DND-41 (cell line): ENCODE measurements around the gene RNF144A.
A peak's percentile ranks its signal among the peaks of the same experiment; 100 is the strongest.

Experiments
- ATAC-seq: fragments of 200-7000 bp; cut with Tn5 transposase; 3 replicates; pipeline ENCODE4 v1.9.1; 2021; ENCODE audit warnings: low read depth; ENCODE audit not compliant: insufficient read depth
- DNase-seq: peaks from one replicate; pipeline ENCODE4 v3.0.0-alpha.2; 2020
- H2AFZ ChIP-seq: 2 replicates; pipeline ENCODE4 v1.6.0; 2012; ENCODE audit warnings: low read depth, low read length
- H3K27ac ChIP-seq: 2 replicates; pipeline ENCODE4 v1.5.1; 2012; ENCODE audit warnings: low read length, inconsistent platforms
- H3K27me3 ChIP-seq: fragments of 200-600 bp; sonication (generic); 2 replicates; pipeline ENCODE4 v1.6.0; 2012; ENCODE audit warnings: low read length, mild to moderate bottlenecking, inconsistent platforms; ENCODE audit not compliant: insufficient read depth, poor library complexity
- H3K36me3 ChIP-seq: 2 replicates; pipeline ENCODE4 v1.5.1; 2012; ENCODE audit warnings: low read length, inconsistent platforms; ENCODE audit not compliant: insufficient read depth
- H3K4me1 ChIP-seq: 2 replicates; pipeline ENCODE4 v1.5.1; 2012; ENCODE audit warnings: mild to moderate bottlenecking, low read length; ENCODE audit not compliant: insufficient read depth
- H3K4me2 ChIP-seq: 2 replicates; pipeline ENCODE4 v1.6.0; 2012; ENCODE audit warnings: mild to moderate bottlenecking, moderate library complexity, low read length, inconsistent platforms; ENCODE audit not compliant: insufficient read depth
- H3K4me3 ChIP-seq, 2 experiments: fragments of 200-600 bp in 1 of 2; shearing (Covaris generic) in 1 of 2; 2 replicates each; pipeline ENCODE4 v1.5.1; 2012 to 2016; ENCODE audit warnings: inconsistent platforms in 2 of 2, low read length in 2 of 2, mild to moderate bottlenecking in 2 of 2, low read depth in 1 of 2, moderate library complexity in 1 of 2
- H3K79me2 ChIP-seq: 2 replicates; pipeline ENCODE4 v1.6.0; 2012; ENCODE audit warnings: low read length, inconsistent platforms; ENCODE audit not compliant: insufficient read depth
- H3K9ac ChIP-seq: 2 replicates; pipeline ENCODE4 v1.6.0; 2012; ENCODE audit warnings: low read depth, mild to moderate bottlenecking, inconsistent platforms, low read length, moderate library complexity
- H3K9me3 ChIP-seq: 2 replicates; pipeline ENCODE4 v1.5.1; 2012; ENCODE audit warnings: low read length, moderate library complexity, mild to moderate bottlenecking, inconsistent platforms; ENCODE audit not compliant: insufficient read depth, severe bottlenecking
- H4K20me1 ChIP-seq: 2 replicates; pipeline ENCODE4 v1.6.0; 2012; ENCODE audit warnings: low read length; ENCODE audit not compliant: insufficient read depth
- EZH2 ChIP-seq: IDR thresholded peaks from 3 replicates; pipeline ENCODE4 v1.6.1; 2012; ENCODE audit warnings: borderline replicate concordance, low read depth, mild to moderate bottlenecking, moderate library complexity, low read length, inconsistent platforms; ENCODE audit not compliant: severe bottlenecking
- TF ChIP-seq, protein P1 (sequence below): IDR thresholded peaks from 2 replicates; pipeline ENCODE4 v1.5.1; 2012; ENCODE audit warnings: borderline replicate concordance, low read length, moderate library complexity, mild to moderate bottlenecking; ENCODE audit not compliant: poor library complexity, severe bottlenecking; ENCODE audit errors: extremely low read depth

The RNF144A gene

DNA sequence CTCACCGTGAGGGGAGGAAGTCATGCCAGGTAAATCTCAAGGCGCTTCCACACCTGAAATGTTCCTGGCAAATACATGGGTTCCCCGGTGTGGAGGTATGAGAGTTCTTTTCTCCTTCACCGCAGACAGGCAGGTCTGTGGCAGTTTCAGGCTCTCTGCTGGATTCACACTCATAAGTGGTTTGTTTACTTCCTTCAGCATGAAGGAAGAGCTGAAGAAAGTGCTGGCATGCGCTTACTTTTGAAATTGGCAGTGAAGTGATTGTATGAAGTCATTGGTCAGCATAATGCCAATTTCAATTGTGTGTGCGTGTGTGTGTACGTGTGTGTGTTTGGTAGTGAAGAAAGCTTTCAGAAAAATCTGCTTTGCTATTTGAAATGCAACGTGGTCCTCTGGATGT lies 43.4 kb downstream of the RNF144A start:
- no peak for ATAC-seq
- Histone ChIP-seq H3K79me2 (peaks cover 86% of the 10 kb centered on the region), H3K36me3 (peaks cover 80% of the 10 kb centered on the region), H2AFZ (no peak overlapping the region), H3K9me3 (no peaks in the 10 kb centered on the region), H3K4me2 (no peak overlapping the region), H3K27ac (no peak overlapping the region), H3K9ac (no peak overlapping the region), H3K4me1 (peaks cover 4% of the 10 kb centered on the region; the same call in 1 of the 2 replicates), H3K27me3 (no peaks in the 10 kb centered on the region), H3K4me3 (no peak overlapping the region), H4K20me1 (peaks cover 42% of the 10 kb centered on the region)
- TF ChIP-seq, protein P1, sequence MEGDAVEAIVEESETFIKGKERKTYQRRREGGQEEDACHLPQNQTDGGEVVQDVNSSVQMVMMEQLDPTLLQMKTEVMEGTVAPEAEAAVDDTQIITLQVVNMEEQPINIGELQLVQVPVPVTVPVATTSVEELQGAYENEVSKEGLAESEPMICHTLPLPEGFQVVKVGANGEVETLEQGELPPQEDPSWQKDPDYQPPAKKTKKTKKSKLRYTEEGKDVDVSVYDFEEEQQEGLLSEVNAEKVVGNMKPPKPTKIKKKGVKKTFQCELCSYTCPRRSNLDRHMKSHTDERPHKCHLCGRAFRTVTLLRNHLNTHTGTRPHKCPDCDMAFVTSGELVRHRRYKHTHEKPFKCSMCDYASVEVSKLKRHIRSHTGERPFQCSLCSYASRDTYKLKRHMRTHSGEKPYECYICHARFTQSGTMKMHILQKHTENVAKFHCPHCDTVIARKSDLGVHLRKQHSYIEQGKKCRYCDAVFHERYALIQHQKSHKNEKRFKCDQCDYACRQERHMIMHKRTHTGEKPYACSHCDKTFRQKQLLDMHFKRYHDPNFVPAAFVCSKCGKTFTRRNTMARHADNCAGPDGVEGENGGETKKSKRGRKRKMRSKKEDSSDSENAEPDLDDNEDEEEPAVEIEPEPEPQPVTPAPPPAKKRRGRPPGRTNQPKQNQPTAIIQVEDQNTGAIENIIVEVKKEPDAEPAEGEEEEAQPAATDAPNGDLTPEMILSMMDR, result no peak
- TF ChIP-seq EZH2, result no peak
- no peak for DNase-seq

DNA sequence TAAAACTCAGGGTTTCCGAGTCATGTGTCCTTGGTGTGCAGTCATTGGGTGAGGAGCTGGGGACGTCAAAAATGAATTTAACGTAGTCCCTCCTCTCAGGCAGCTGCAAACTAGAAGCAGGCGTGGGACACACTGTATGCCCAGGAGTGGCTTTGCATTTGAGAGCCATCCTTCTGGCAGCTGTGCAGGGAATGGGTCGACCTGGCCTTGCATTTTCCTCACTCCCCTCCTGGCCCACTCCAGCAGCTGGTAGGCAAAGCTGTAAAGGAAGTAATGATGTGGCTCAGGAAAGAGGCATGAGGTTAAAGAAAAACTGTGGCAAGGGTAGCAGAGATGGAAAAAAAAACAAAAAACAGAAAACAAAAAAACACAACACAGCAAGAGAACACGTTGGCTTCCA lies 46.5 kb downstream of the RNF144A start:
- TF ChIP-seq, protein P1, result no peak
- TF ChIP-seq EZH2, result no peak
- no peak overlapping the region for H3K9ac ChIP-seq

DNA sequence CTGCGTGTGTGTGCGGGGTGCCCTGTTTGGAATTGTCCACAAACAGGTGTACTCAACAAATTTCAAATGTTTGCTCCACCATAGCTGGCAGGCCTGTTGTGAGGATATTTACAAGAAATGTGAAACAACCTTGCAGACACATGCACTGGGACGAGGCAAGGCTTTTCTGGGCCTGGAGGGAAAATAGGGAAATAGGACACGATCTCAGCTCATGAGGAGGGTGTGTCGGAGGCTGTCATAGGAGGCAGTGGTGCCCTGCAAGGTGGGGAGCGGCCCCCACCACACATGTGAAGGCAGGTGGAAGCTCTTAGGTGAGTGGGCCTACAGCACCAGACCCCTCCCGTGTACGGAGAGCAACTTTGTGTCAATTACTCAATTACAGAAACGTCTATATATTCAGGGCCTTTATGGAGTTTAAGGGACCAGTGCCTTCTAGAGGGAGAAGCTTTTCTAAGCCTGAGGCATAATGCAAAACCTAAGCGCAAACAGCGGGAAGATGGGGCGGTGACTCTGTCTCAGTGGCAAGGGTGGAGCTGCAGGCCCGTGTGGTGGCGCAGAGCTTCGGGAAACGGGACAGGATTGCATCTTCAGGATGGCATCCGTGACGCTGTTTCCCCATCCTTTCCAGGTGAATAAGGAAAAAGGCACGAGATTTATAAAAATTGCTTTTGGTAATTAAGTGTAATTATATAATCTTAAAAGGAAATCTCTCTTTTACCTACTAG lies 48.0 kb downstream of the RNF144A start:
- ATAC-seq, result no peak
- no peak overlapping the region for H3K9ac ChIP-seq
- peaks cover 4% of the 10 kb centered on the region; the same call in 1 of the 2 replicates for H3K4me1 ChIP-seq
- H3K79me2 ChIP-seq, result peaks cover 83% of the 10 kb centered on the region
- TF ChIP-seq EZH2, result no peak
- TF ChIP-seq, protein P1, result no peak
- H3K27ac ChIP-seq, result no peak overlapping the region
- H3K9me3 ChIP-seq, result no peaks in the 10 kb centered on the region
- DNase-seq, result no peak
- H3K36me3 ChIP-seq, result peaks cover 82% of the 10 kb centered on the region
- H3K4me3 ChIP-seq, result no peak overlapping the region
- no peak overlapping the region for H3K4me2 ChIP-seq
- H4K20me1 ChIP-seq, result peaks cover 26% of the 10 kb centered on the region
- no peaks in the 10 kb centered on the region for H3K27me3 ChIP-seq
- no peak overlapping the region for H2AFZ ChIP-seq

More for the DNA sequence above, 46.5 kb downstream of the RNF144A start:
- Histone ChIP-seq H3K9me3 (no peaks in the 10 kb centered on the region), H3K27ac (0 out of 2 replicates have a peak overlapping the region, but pooled peaks have one; percentile 2), H3K4me2 (no peak overlapping the region), H3K79me2 (peaks cover 86% of the 10 kb centered on the region), H4K20me1 (peaks cover 31% of the 10 kb centered on the region), H3K36me3 (peaks cover 81% of the 10 kb centered on the region), H3K4me1 (peaks cover 4% of the 10 kb centered on the region; the same call in 1 of the 2 replicates), H2AFZ (no peak overlapping the region), H3K4me3 (no peak overlapping the region), H3K27me3 (no peaks in the 10 kb centered on the region)
- no peak for DNase-seq
- ATAC-seq, result 0 out of 3 replicates have a peak, but pooled peaks have one; percentile 27
